SU-DHL-6 (cell line): Measurements from ENCODE around the gene LTA.

Experiments
- CTCF ChIP-seq: fragments of 200-600 bp; sonication (generic); IDR thresholded peaks from one replicate; pipeline ENCODE4 v1.5.1; 2017; ENCODE audit warnings: antibody characterized with exemption, mild to moderate bottlenecking, low read length, moderate library complexity; ENCODE audit not compliant: insufficient read depth, poor library complexity, severe bottlenecking
- EZH2phosphoT487 ChIP-seq: fragments of 200-600 bp; sonication (generic), shearing (Covaris generic); conservative IDR thresholded peaks from 2 replicates; pipeline ENCODE4 v1.6.1; 2018; ENCODE audit warnings: mild to moderate bottlenecking, antibody characterized with exemption, low read length, moderate library complexity, mixed read lengths

- TF ChIP-seq CTCF (no peak), EZH2phosphoT487 (no peak)
Measured at GRCh38 chr6:31535538-31536324, 36.4 kb upstream of the LTA start.
